Stimulated activated CD4-positive, alpha-beta T cell treated with anti-CD3 and anti-CD28 coated beads, TNF-alpha, amount 100 ng/mL, for 4 hours (primary cell): ENCODE measurements around the gene HS3ST6.
"Not testable (repeated sequence)": the region's sequence is repeated elsewhere in the genome, so short reads cannot be mapped to it uniquely, and the experiment has no call there.

Source experiments
- DNase-seq, 3 experiments: peaks; one replicate each; pipeline ENCODE4 v3.0.0-alpha.2; 2020; ENCODE audit warnings: low read depth in 3 of 3

The HS3ST6 gene

GRCh38 chr16:1946495-1947368 lies 28.5 kb upstream of the HS3ST6 start:
- no peak for DNase-seq

- DNase-seq: no peak
Observed at GRCh38 chr16:1945559-1946391, 27.6 kb upstream of the HS3ST6 start.

GRCh38 chr16:1944612-1945199 lies 26.5 kb upstream of the HS3ST6 start:
- no peak for DNase-seq

- DNase-seq: peak; percentile 97 to 99 (median 98)
Observed at GRCh38 chr16:1942810-1943726, 24.9 kb upstream of the HS3ST6 start, which contains the start of gene MSRB1. Gene MSRB1, minus strand, starts transcription at chr16:1943199. Its CDS starts 43 bp downstream, at chr16:1943156.

GRCh38 chr16:1942047-1942809 lies 24.0 kb upstream of the HS3ST6 start:
- no peak for DNase-seq

GRCh38 chr16:1941162-1942046 lies 23.2 kb upstream of the HS3ST6 start:
- DNase-seq: no peak

- no peak for DNase-seq
Observed at GRCh38 chr16:1940273-1941161, 22.3 kb upstream of the HS3ST6 start.

- not testable (repeated sequence) for DNase-seq
Observed at GRCh38 chr16:1939833-1940232, 21.6 kb upstream of the HS3ST6 start.

- no peak for DNase-seq
Observed at GRCh38 chr16:1938910-1939309, 20.7 kb upstream of the HS3ST6 start.

- DNase-seq: no peak
Observed at GRCh38 chr16:1938316-1938715, 20.1 kb upstream of the HS3ST6 start.

- no peak for DNase-seq
Observed at GRCh38 chr16:1936945-1937479, 18.8 kb upstream of the HS3ST6 start.

GRCh38 chr16:1933097-1933661 lies 15.0 kb upstream of the HS3ST6 start:
- DNase-seq: no peak

GRCh38 chr16:1932050-1933028 lies 14.1 kb upstream of the HS3ST6 start:
- DNase-seq: no peak

- no peak for DNase-seq
Observed at GRCh38 chr16:1930338-1930720, 12.1 kb upstream of the HS3ST6 start.

GRCh38 chr16:1929578-1930337 lies 11.5 kb upstream of the HS3ST6 start:
- DNase-seq: peak; percentile 87 to 98 (median 89)

GRCh38 chr16:1929105-1929504 lies 10.9 kb upstream of the HS3ST6 start:
- peak in 1 of 3 experiments; percentile 15 for DNase-seq
